HG03460 (cell line): Measurements from ENCODE around the gene NUDT19.
"Not testable (repeated sequence)": the region's sequence is repeated elsewhere in the genome, so short reads cannot be mapped to it uniquely, and the experiment has no call there.

Experiments used
- ATAC-seq: cut with Tn5 transposase; IDR thresholded peaks from one replicate; pipeline ENCODE4 v1.9.1; 2021; ENCODE audit not compliant: unreplicated experiment

Gene NUDT19

DNA sequence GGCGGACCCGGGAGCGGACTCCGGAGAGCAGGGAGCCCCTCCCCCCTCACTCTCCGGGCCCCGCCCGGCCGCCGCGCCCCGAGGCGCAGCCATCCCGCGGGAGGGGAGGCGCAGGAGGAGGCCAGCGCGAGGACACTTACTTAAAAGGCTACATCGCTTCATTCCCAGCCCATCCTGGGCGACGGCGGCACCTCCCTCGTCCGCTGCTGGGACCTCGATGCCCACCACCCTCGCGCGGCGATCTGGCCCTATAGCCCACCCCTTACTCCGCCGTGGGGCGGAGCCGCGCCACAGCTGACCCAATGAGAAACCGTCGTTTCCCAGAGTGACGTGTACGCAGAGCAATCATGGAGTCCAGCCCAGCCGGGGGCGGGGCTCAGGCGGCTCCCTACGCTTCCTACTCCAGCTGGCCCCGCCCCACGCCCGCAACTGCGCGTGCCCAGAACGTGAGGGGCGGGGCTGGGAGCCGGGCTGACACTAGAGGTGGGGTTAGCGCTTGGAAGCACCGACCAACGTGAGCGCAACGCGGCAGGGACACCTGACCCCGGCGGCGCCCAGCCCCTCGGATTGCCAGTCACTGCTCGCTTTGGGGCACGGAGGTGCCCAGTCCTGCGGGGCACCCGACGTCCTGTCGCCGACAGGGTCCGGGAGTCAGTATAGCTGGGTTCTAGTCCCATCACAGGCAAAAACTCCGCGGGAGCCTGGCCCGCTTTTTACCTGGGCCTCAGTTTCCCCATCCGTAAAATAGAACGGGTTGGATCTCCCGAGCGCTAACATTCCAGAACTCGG, 16.5 kb upstream of the NUDT19 start, which contains the start of gene ANKRD27:
ANKRD27 (minus strand) TSS at position 250 of the 789 bp plus-strand sequence. CDS start 16,165 bp downstream, outside the sequence.
- peak; percentile 96 for ATAC-seq

GRCh38 chr19:32675720-32676185, 15.9 kb upstream of the NUDT19 start, which contains the start of gene RGS9BP:
TSS of gene RGS9BP (plus strand) at chr19:32675848. CDS start at chr19:32676264, 416 bp downstream.
- peak; percentile 27 for ATAC-seq

- no peak for ATAC-seq
Observed at GRCh38 chr19:32676186-32676894, 15.3 kb upstream of the NUDT19 start.

GRCh38 chr19:32676895-32677359, 14.7 kb upstream of the NUDT19 start:
- ATAC-seq, result no peak

DNA sequence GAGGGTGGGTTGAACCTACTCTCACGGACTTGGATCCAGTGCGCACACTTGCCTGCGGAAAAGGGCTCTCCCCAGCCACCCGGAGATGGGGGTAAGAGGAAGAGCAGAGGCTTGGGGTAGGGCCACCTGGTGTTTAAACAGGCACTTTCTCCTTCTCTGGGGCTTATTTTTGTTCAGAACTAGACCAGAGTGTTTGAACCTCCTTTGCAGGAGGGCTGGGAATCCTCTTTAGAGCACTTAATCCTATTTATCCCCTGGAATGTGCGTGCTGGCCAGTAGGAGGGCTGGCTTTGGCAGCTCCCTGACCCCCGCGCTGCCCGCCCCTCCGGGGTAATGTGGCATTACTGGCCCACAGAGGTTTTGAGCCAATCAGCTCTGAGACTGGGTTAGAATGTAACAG, 14.0 kb upstream of the NUDT19 start:
- ATAC-seq, result no peak

GRCh38 chr19:32680986-32681385, 10.6 kb upstream of the NUDT19 start:
- no peak for ATAC-seq

DNA sequence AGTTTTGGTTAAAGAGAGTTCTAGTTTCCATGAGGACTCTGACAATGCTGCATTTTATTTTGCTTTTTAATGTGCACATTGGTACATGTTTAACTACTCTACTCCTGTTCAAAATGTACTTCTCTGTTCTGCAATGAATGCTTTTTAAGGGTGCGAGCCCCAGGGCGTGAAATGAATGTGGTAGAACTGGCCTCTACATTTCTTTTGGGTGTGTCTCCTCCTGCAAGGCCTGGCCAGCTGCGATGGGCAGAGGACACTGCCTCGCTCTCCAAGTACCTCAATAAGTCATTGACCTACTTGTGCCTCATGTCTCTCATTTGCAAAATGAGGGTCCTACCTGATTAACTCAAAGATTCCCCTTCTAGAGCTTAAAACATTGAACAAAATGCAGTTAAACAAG, 9.3 kb upstream of the NUDT19 start:
- ATAC-seq, result no peak

GRCh38 chr19:32686847-32687475, 4.7 kb upstream of the NUDT19 start:
- no peak for ATAC-seq

DNA sequence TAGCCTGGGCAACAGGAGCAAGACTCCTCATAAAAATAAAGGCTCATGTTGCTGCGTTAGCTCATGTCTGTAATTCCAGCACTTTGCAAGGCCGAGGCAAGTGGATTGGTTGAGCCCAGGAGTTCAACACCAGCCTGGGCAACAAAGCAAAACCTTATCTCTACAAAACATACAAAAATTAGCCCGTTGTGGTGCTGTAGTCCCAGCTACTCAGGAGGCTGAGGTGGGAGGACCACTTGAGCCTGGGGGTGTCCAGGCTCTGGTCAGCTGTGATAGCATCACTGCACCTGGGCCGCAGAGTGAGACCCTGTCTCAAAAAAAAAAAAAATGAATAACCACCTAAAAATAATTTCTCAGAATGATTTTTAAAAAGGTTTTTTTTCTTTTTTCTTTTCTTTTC, 3.9 kb upstream of the NUDT19 start:
- ATAC-seq, result no peak

- no peak for ATAC-seq
Observed at GRCh38 chr19:32688311-32688710, 3.3 kb upstream of the NUDT19 start.

GRCh38 chr19:32691952-32692726, 518 bp downstream of the NUDT19 start:
- ATAC-seq, result peak; percentile 56

- ATAC-seq, result no peak
Observed at GRCh38 chr19:32692727-32693061, 1.1 kb downstream of the NUDT19 start.

- ATAC-seq, result not testable (repeated sequence)
Observed at GRCh38 chr19:32693151-32694108, 1.8 kb downstream of the NUDT19 start.

GRCh38 chr19:32694316-32694715, 2.7 kb downstream of the NUDT19 start:
- ATAC-seq, result not testable (repeated sequence)

DNA sequence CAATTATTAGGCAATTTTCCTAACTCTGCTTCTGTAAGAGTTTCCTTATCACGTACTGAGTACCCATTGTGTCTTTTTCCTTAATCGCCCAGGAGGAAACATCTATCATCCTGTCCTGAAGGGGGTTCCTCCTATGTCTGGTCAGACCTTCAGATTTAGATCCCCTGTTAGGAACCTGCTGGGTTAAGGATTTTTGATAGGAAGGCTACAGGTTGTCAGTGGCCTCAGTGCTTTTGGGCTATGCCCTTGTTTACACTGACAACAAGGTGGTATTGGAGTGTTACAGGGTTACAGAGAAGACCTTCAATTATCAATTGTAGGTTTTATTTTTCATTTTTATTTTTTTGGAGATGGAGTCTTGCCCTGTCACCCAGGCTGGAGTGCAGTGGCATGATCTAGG, 3.2 kb downstream of the NUDT19 start:
- ATAC-seq, result not testable (repeated sequence)

GRCh38 chr19:32695506-32695905, 3.9 kb downstream of the NUDT19 start:
- ATAC-seq, result not testable (repeated sequence)

- not testable (repeated sequence) for ATAC-seq
Observed at GRCh38 chr19:32696771-32697170, 5.2 kb downstream of the NUDT19 start.

- not testable (repeated sequence) for ATAC-seq
Observed at GRCh38 chr19:32700129-32700528, 8.5 kb downstream of the NUDT19 start.

- ATAC-seq, result no peak
Observed at GRCh38 chr19:32702010-32702409, 10.4 kb downstream of the NUDT19 start.
